GM03348 (cell line): ENCODE results near the gene RPS15.
"Not testable (repeated sequence)": the region's sequence is repeated elsewhere in the genome, so short reads cannot be mapped to it uniquely, and the experiment has no call there.

Source experiments
- DNase-seq: peaks from one replicate; pipeline ENCODE4 v3.0.0; 2012; ENCODE audit warnings: low spot score

Gene RPS15

DNA sequence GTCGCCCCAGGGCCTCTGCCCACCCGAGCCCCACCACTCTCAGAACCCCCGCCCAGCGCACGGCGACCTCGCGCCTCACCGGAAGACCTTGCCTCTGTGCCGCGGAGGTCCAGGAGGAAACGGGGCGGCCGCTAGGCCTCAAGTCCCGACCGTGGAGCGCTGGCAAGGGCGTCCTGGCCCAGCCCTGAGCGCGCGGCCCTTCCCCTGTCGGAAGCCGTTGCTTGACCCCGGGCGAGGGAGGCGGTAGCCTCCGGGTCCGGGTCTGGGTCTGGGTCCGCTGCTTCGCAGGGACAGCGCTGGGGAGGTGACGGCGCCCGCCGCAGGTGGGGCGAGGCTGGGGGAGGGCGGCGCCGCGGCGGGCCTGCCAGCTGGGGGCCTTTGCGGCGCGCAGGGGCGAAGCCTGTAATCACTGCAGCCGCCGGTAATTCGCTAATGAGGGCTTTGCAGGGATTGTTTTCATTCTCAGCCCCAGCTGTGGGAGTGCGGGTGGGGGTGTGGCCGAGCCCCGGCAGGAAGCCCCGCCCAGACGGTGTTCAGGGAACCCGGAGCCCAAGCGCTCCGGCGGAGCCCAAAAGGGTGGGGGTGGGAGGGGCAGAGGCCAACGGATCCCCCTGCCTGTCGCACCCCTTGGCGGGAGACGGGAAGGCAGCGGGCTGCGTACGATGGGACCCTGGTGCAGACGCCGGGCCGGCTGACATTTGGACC lies 32.3 kb downstream of the RPS15 start:
- DNase-seq, result peak; percentile 78

- peak; percentile 38 for DNase-seq
These were observed 32.9 kb downstream of the RPS15 start for GRCh38 chr19:1471010-1471514.

- DNase-seq, result peak; percentile 29
These were observed 33.4 kb downstream of the RPS15 start for GRCh38 chr19:1471515-1472160.

DNA sequence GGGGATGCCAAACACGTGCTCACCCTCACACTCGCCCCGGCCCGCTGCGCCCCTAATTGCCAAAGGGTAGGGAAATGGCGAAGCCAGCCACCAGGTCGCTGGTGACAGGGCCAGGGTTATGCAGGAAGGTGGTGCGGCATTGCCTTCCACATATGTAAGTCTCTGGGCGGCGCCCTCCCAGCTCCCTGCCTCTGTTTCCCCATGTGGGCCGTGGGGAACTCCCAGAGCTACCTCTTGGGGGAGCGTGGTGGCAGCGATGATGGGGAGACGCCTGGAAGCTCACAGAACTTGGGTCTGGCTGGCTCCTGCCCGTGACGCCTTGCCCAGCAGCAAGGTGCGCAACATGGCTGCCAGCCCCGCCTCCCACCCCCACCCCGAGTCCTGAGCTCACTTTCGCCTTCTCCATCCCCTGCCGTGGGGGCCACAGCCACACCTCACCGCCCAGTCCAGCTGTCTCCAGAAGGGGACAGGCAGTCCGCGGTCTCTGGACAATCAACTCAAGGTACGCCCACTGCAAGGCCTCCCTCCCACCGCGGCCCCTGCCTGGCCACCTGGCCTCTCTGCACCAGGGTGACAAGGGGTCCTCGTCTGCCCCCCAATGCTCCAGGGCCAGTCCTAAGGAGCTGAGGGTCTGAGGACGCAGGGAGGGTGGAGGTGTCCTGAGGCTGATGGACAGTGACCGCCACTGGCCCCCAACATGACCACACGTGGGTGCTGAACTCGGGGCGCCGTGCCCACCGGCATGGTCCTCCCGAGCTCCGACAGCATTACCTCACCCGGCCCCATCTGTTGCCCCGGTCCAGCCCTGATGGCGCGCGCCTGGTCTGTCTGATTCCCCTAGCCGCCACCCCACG lies 34.3 kb downstream of the RPS15 start:
- DNase-seq, result no peak

GRCh38 chr19:1473085-1473851 lies 35.1 kb downstream of the RPS15 start:
- no peak for DNase-seq

DNA sequence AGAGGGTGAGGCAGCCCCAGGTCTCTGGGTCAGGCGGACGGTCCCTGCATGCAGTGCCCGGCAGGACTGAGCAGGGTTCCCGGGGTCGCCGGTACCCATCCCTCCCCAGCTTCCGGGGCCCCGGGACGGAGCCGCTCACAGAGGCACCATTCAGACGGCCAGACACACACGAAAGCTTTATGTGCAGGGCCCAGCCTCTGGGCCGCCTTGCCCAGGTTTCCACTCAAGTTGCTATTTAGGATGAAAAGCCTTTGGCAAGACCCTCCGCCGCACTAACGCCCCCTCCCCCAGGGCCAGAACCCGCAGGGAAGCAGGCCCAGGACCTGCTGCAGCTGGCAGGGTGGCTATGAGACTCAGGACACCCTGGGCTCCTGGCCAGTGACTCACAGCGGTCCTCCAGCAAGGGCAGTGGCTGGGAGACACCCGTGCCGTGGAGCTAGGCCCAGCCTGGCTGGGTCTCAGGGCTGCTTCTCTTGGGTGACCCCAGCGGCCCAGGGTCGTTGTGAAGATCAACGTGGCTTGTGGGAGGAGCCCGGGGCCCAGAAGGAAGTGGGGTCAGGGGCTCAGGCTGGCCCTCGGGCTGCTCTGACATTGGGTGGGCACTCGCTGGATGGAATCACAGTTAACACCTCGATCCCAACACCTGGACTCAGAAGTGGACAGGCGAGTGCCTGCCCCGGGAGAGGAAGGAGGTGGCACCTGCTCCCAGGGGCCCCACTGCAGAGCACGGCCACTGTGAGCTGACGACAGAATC lies 36.0 kb downstream of the RPS15 start:
- DNase-seq, result no peak

- DNase-seq, result no peak
These were observed 36.7 kb downstream of the RPS15 start for GRCh38 chr19:1474765-1475351.

DNA sequence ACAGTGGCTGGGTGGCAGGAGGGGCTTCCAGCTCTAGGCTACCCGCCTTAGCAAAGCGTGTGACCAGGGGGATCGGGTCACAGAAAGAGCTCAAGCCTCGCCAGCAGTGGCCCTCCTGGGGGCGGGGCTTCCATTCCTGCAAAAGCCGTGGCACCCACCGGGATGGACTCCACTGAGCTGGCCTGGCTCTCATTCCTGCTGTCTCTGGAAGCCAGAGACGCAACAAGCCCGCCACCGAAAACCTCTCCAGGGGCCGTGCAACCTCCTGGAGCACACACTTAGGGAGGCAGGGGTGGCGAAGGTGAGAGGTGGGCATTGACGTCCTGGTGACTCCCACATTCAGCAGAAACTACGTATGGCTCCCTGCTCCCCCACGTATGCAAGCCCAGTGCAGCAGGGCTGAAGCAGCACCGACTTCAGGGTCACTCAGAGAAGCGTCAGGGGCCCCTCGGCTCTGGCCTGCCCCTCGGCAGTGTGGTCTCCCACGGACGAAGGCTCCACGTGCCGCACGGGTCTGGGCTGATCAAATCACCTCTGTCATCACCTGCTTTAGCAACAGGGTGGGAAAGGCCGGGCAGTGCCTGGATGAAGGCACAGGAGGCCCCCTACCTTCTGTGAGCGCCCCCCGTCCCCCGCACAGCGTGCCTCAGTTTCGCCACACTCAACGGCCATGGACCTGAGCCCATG lies 37.7 kb downstream of the RPS15 start:
- DNase-seq, result no peak

GRCh38 chr19:1477056-1477455 lies 38.9 kb downstream of the RPS15 start:
- not testable (repeated sequence) for DNase-seq

DNA sequence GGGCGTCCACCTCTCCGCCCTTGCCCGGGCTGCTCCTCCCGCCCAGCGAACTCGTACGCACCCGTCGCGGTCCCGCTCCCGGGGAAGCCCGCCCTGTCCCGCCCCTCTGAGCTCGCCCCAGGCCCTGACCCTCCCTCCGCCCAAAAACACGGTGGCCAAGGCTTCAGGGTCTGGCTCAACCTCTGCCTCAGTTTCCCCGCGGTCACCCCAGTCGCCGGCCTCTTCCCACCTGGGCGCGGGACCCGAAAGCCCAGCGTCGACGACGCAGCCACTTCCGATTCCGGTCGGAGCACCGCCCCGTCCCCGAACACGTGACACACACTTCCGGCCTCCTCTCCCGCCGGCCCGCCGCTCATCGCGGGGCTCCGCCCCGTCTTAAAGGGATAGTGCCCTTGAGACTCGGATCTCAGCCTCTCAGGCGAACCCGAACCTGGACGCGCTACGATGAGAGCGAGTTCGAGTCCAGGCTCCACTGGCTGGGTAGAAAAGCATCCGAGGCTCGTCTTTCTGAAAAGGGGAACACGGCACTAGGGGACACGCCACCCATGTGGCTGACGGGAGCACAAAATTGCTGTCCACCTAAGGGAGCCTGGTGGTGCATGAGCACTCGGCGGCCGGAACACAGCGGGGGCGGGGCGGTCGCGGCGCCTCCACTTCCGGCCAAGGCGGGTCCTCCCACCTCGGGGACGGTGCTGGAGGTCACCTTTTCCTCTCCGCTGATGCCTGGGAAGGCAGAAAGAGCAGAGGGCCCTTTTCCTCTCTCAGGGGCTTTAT lies 40.9 kb downstream of the RPS15 start, which contains the start of gene C19orf25:
TSS of gene C19orf25 (minus strand) at position 282 of the 774 bp plus-strand sequence. CDS start 312 bp downstream, outside the sequence.
- DNase-seq, result peak; percentile 96

GRCh38 chr19:1481224-1481892 lies 43.2 kb downstream of the RPS15 start:
- DNase-seq, result no peak

DNA sequence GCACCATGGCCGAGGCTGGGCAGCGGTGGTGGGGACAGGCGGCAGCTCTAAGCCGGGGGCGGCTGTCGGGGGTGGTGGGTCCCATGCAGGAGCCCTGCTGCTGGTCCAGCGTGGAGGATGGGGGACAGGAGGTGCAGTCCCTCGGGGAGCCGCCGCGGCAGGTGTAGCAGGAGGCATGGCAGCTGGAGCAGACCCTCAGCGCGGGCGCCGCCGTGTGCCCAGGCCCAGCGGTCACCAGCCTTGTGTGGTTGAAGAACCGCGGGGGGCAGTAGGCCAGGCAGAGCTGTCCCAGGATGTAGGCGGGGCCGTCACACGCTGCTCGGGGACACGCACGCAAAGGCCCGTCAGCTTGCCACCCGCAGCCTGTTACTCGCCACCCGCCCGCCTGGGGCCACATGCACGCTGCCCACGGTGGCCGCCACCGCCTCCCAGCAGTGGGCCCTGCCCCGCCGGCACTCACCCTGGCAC lies 43.7 kb downstream of the RPS15 start:
- DNase-seq, result no peak

- DNase-seq, result no peak
These were observed 44.4 kb downstream of the RPS15 start for GRCh38 chr19:1482361-1483130.

DNA sequence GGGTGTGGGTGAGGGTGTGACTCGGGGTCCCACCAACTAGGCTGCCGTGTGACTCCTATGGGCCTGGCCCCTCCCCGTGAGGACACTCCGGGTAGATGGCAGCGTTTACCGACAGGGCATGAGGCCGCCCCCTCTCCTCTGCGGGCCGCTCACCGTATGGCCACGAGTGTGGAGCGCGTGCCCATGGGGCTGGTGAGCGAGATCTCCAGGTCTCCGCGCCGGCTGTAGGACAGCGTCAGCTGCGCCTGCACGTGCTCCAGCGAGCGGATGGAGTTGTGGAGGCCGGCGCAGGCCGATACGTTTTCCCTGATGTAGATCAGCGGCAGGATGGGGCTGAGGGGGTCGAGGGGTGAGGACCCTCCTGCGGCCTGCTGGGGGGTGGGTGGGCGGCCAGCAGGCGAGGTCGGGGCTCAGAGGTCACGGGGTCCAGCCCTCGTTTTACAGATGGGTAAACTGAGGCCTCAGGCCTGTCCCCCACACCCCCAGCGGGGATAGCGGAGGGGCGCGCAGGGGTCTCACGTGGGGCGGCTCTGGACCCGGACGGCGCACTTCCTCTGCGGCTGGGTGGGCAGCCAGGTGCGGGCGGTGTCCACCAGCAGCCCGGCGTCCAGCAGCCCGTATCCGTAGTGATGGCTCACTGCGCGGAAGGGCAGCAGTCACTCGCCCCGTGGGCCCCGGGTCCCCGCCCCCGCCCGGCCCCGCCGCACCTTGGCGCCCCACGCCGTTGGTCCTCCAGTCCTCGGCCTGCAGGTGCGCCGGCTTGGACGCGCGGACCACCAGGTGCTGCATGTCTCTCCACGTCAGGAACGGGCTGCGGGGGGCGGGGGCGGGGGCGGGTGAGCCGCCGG lies 45.2 kb downstream of the RPS15 start:
- no peak for DNase-seq

DNA sequence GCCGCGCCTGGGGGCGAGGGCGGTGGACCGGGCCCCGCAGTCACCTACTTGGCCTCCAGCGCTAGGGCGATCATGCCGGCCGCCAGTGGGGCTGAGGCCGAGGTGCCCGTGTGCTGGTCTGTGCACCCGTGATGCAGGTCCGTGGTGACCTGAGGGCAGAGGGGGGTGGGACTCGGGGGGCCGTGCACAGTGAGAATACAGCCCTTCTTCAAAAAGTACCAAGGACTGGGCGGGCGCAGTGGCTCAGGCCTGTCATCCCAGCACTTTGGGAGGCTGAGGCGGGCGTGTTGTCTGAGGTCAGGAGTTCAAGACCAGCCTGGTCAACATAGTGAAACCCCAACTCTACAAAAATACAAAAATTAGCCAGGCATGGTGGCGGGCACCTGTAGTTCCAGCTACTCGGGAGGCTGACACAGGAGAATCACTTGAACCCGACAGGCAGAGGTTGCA lies 45.8 kb downstream of the RPS15 start:
- DNase-seq, result no peak

DNA sequence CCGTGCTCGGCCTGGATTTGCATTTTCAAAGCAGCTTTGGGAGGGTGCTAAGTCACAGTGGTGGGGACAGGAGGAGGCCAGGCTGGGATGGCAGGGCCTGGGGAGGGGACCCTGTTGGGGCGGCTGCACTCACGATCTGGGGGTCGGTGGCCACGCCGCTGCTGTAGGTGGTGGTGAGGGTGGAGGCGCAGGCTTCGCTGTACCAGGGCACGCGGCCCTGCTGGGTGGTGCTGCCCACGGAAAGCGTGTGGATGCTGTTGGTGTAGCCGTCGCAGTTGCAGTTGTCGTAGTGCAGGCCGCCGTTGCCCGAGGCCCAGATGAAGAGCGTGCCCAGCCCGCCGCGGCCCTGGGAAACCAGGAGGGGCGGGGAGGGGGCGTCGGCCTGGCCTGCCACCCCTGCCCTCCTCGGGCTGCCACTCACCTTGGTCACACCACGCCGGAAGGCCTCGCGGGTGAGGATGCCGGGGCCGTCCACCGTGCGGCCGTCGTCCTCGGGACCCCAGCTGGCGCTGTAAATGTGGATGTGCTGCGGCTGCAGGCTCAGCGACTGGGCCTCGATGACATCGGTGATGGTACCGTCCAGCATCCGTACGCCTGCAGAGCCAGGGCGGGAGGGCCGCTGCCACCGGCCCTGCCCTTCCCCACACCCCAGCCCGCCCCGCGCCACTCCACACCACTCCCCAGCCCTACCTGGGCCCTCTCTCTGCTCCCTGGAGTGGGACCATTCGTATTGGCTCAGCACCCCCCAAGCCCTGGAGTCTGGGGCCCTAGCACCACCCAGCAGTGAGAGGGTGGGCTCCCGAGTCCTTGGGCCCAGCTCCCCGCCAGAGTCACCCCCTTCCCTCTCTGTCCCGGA lies 48.8 kb downstream of the RPS15 start:
- DNase-seq, result no peak
